Liver (tissue), 3 donors: ENCODE measurements around the gene HPCA.

Source experiments
- EGR1 ChIP-seq, 2 donors: IDR thresholded peaks; 2 replicates each; pipeline ENCODE4 v1.6.1; 2016 to 2018; ENCODE audit warnings: antibody characterized with exemption in 2 of 2, low read depth in 2 of 2
- GABPA ChIP-seq, 2 donors: IDR thresholded peaks in 1 of 2; conservative IDR thresholded peaks in 1 of 2; 2 replicates each; pipeline ENCODE4 v1.6.1; 2016; ENCODE audit warnings: antibody characterized with exemption in 2 of 2, mild to moderate bottlenecking in 1 of 2, moderate library complexity in 1 of 2
- JUND ChIP-seq, 2 donors: IDR thresholded peaks; 2 replicates each; pipeline ENCODE4 v1.6.1; 2016; ENCODE audit warnings: antibody characterized with exemption in 2 of 2
- MAX ChIP-seq: IDR thresholded peaks from 2 replicates; pipeline ENCODE4 v1.6.1; 2016; ENCODE audit warnings: antibody characterized with exemption
- RAD21 ChIP-seq, 2 donors: IDR thresholded peaks; 2 replicates each; pipeline ENCODE4 v1.6.1; 2016; ENCODE audit warnings: antibody characterized with exemption in 2 of 2, mild to moderate bottlenecking in 2 of 2
- RXRA ChIP-seq, 2 donors: IDR thresholded peaks; 2 replicates each; pipeline ENCODE4 v1.6.1; 2017 to 2018; ENCODE audit warnings: antibody characterized with exemption in 2 of 2, mild to moderate bottlenecking in 1 of 2
- TAF1 ChIP-seq: conservative IDR thresholded peaks from 2 replicates; pipeline ENCODE4 v1.6.1; 2016; ENCODE audit warnings: antibody characterized with exemption, mild to moderate bottlenecking
- YY1 ChIP-seq: IDR thresholded peaks from 2 replicates; pipeline ENCODE4 v1.6.1; 2016; ENCODE audit warnings: antibody characterized with exemption, mild to moderate bottlenecking
- TF ChIP-seq, protein P1 (sequence below): fragments of 150-350 bp; IDR thresholded peaks from 2 replicates; pipeline ENCODE4 v1.5.1; 2017; ENCODE audit warnings: improper control_type of control experiment, low read depth, low read length; ENCODE audit not compliant: missing input control
- TF ChIP-seq, protein P2 (sequence below): IDR thresholded peaks from 2 replicates; pipeline ENCODE4 v1.6.1; 2016; ENCODE audit warnings: antibody characterized with exemption
- TF ChIP-seq, protein P3 (sequence below): IDR thresholded peaks from 2 replicates; pipeline ENCODE4 v1.6.1; 2016; ENCODE audit warnings: antibody characterized with exemption
- donor health status: healthy.
- donor health status: healthy.

DNA sequence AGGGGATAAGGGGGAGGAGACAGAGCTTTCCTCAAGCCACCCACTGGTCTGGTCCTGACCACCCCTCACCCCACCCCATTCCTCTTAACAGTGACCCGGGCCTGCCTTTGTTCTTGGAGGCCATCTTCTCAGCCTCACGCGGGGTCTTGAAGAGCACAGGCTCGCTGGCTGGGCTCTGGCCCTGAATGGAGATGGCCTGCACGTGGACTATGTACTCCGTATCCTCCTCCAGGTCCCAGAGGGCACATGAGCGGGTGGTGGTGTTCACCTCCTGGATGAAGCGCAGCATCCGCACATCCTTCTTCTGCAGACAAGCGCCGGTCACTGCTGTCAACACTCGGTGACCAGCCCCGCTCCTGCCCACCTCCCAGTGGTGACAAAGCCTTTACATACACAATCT lies 18.2 kb upstream of the HPCA start:
- TF ChIP-seq, protein P1, sequence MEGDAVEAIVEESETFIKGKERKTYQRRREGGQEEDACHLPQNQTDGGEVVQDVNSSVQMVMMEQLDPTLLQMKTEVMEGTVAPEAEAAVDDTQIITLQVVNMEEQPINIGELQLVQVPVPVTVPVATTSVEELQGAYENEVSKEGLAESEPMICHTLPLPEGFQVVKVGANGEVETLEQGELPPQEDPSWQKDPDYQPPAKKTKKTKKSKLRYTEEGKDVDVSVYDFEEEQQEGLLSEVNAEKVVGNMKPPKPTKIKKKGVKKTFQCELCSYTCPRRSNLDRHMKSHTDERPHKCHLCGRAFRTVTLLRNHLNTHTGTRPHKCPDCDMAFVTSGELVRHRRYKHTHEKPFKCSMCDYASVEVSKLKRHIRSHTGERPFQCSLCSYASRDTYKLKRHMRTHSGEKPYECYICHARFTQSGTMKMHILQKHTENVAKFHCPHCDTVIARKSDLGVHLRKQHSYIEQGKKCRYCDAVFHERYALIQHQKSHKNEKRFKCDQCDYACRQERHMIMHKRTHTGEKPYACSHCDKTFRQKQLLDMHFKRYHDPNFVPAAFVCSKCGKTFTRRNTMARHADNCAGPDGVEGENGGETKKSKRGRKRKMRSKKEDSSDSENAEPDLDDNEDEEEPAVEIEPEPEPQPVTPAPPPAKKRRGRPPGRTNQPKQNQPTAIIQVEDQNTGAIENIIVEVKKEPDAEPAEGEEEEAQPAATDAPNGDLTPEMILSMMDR: no peak
- TF ChIP-seq RAD21 (IDR thresholded peaks at IDR 0.05) (no peak), YY1 (no peak), TAF1 (no peak), EGR1 (IDR thresholded peaks at IDR 0.05; ENCODE audit: low read depth in 2 of 2) (no peak), MAX (no peak), RXRA (IDR thresholded peaks at IDR 0.05) (no peak), JUND (IDR thresholded peaks at IDR 0.05) (no peak), GABPA (IDR thresholded peaks at IDR 0.05 in 1 of 2, conservative IDR thresholded peaks at IDR 0.05 in 1 of 2) (no peak)
- TF ChIP-seq, protein P2, sequence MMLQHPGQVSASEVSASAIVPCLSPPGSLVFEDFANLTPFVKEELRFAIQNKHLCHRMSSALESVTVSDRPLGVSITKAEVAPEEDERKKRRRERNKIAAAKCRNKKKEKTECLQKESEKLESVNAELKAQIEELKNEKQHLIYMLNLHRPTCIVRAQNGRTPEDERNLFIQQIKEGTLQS: no peak
- TF ChIP-seq, protein P3, sequence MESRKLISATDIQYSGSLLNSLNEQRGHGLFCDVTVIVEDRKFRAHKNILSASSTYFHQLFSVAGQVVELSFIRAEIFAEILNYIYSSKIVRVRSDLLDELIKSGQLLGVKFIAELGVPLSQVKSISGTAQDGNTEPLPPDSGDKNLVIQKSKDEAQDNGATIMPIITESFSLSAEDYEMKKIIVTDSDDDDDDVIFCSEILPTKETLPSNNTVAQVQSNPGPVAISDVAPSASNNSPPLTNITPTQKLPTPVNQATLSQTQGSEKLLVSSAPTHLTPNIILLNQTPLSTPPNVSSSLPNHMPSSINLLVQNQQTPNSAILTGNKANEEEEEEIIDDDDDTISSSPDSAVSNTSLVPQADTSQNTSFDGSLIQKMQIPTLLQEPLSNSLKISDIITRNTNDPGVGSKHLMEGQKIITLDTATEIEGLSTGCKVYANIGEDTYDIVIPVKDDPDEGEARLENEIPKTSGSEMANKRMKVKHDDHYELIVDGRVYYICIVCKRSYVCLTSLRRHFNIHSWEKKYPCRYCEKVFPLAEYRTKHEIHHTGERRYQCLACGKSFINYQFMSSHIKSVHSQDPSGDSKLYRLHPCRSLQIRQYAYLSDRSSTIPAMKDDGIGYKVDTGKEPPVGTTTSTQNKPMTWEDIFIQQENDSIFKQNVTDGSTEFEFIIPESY: no peak
